Esophagus muscularis mucosa (tissue), 3 donors: ENCODE data around the gene RBFOX2.

ENCODE experiments used
- POLR2A ChIP-seq: fragments of 450-650 bp; IDR thresholded peaks from one replicate; pipeline ENCODE4 v1.6.1; 2017; ENCODE audit warnings: antibody characterized with exemption, moderate library complexity, mild to moderate bottlenecking, low read depth
- TF ChIP-seq, protein P1 (sequence below), 3 experiments: fragments of 200-600 bp in 2 of 3; fragments of 450-650 bp in 1 of 3; sonication (generic) in 2 of 3; IDR thresholded peaks; one replicate each; pipeline ENCODE4 v1.5.1; 2017 to 2019; ENCODE audit warnings: antibody characterized with exemption in 3 of 3, mild to moderate bottlenecking in 2 of 3, moderate library complexity in 1 of 3

DNA sequence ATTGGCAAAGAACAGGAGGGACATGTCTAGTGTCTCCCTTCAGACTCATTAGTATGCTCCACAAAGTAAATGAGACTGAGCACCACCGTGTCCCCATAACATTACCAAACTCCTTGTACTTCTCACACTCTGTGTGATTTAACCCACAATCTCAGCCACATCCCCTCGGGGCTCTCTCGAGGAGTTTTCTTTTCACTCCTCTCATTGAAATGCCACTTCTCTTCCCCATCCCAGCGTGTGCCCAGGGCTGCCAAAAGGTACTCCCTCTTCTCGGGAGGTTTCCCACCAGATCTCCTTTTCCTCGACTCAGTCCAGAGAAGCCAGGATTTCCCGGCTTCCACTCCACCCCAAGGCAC, 1.1 kb downstream of the RBFOX2 start:
- TF ChIP-seq, protein P1, sequence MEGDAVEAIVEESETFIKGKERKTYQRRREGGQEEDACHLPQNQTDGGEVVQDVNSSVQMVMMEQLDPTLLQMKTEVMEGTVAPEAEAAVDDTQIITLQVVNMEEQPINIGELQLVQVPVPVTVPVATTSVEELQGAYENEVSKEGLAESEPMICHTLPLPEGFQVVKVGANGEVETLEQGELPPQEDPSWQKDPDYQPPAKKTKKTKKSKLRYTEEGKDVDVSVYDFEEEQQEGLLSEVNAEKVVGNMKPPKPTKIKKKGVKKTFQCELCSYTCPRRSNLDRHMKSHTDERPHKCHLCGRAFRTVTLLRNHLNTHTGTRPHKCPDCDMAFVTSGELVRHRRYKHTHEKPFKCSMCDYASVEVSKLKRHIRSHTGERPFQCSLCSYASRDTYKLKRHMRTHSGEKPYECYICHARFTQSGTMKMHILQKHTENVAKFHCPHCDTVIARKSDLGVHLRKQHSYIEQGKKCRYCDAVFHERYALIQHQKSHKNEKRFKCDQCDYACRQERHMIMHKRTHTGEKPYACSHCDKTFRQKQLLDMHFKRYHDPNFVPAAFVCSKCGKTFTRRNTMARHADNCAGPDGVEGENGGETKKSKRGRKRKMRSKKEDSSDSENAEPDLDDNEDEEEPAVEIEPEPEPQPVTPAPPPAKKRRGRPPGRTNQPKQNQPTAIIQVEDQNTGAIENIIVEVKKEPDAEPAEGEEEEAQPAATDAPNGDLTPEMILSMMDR (IDR thresholded peaks at IDR 0.05) = no peak
- TF ChIP-seq POLR2A = no peak
